Epidermal melanocyte (primary cell): ENCODE results near the gene LACTBL1.

Experiments used
- DNase-seq: peaks from one replicate; pipeline ENCODE4 v3.0.0; 2011; ENCODE audit warnings: low spot score; ENCODE audit not compliant: insufficient read length

LACTBL1 gene

DNA sequence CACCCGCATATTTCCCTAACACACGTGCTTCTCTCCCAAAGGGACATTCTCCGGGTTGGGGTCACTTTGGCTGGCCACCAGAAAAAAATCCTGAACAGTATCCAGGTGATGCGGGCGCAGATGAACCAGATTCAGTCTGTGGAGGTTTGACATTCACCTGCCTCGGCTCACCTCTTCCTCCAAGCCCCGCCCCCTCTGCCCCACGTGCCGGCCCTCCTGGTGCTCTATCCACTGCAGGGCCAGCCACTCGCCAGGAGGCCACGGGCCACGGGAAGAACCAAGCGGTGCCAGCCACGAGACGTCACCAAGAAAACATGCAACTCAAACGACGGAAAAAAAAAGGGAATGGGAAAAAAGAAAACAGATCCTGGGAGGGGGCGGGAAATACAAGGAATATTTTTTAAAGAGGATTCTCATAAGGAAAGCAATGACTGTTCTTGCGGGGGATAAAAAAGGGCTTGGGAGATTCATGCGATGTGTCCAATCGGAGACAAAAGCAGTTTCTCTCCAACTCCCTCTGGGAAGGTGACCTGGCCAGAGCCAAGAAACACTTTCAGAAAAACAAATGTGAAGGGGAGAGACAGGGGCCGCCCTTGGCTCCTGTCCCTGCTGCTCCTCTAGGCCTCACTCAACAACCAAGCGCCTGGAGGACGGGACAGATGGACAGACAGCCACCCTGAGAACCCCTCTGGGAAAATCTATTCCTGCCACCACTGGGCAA lies 59.1 kb downstream of the LACTBL1 start:
- DNase-seq, result no peak

DNA sequence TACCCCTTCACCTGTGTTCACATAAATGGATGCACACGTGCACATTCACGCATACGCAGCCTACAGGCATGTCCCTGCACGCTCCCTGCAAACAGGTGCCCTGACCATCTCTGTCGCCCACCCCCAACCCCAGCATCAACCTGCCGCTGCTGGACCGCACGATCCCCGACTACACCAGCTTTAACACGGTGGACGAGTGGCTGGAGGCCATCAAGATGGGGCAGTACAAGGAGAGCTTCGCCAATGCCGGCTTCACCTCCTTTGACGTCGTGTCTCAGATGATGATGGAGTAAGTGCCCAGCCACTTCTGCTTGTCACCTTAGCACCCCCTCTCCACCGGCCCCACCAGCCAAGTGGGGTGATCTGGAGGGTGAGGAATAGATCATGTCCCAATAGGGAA lies 60.4 kb downstream of the LACTBL1 start:
- DNase-seq, result no peak

- no peak for DNase-seq
Measured at GRCh38 chr1:22910986-22911651, 61.5 kb downstream of the LACTBL1 start.

GRCh38 chr1:22910286-22910685 lies 62.4 kb downstream of the LACTBL1 start:
- DNase-seq, result no peak

GRCh38 chr1:22908880-22909426 lies 63.7 kb downstream of the LACTBL1 start:
- no peak for DNase-seq

GRCh38 chr1:22907528-22907927 lies 65.1 kb downstream of the LACTBL1 start:
- no peak for DNase-seq

DNA sequence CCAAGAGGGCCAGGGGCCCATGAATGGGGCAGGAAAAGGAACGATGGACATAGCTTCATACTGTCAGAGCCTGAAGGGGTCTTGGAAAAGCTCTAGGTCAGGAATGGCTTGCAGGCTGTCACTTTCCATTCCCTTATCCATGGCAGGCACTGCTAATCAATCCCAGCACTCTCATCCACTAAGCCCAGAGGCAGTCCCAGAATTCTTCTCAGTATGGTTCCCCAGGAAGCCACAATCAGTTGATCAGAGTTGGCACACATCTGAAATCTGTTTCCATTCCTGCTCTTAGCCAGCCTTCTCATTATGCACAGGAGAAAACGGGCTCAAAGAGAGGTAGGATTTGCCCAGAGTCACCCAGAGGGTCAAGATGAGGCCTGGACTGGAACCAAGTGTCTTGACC lies 65.7 kb downstream of the LACTBL1 start:
- no peak for DNase-seq

DNA sequence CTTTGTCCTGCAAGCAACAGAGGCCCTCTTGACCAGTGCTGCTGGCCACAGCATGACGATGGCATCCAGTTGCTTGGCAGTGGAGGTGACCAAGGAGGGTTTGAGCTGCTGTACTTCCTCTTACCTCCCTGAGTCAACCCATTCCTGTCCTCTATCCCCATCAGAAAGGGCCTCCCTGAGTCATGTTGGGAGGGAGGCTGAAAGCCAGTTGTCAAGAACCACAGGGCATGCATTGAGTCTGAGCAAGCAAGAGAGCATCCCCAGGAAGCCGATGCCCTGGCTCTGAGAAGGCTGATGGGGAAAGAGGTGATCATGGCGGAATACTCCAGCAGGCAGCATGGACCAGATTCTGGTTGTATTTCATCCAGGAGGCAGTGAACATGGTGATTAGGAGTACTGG lies 69.6 kb downstream of the LACTBL1 start:
- DNase-seq, result no peak
